AG04449 (cell line): ENCODE data around the gene CASK.
"Not testable (repeated sequence)": the region's sequence is repeated elsewhere in the genome, so short reads cannot be mapped to it uniquely, and the experiment has no call there.

Experiments used
- CTCF ChIA-PET: fragments of 350-600 bp; formaldehyde crosslinking; extraction: SDS; loops from one replicate; lab custom pipeline; 2021; ENCODE audit warnings: antibody characterized with exemption; lab: Yijun Ruan, JAX
- POLR2A ChIA-PET: fragments of 400-600, 350-600 bp; formaldehyde crosslinking; extraction: SDS; loops from one replicate; lab custom pipeline; 2020; ENCODE audit warnings: antibody characterized with exemption, inconsistent platforms; lab: Yijun Ruan, JAX
- DNase-seq: peaks from one replicate; pipeline ENCODE4 v3.0.0-alpha.2; 2010; ENCODE audit warnings: low read depth, low spot score
- H3K4me3 ChIP-seq: 2 replicates; pipeline ENCODE4 v1.5.1; 2011; ENCODE audit warnings: low read depth, mild to moderate bottlenecking, control low read depth, low read length
- CTCF ChIP-seq: IDR thresholded peaks from one replicate; pipeline ENCODE4 v1.5.1; 2011; ENCODE audit warnings: mild to moderate bottlenecking, moderate library complexity, low read length, control low read depth, inconsistent platforms; ENCODE audit not compliant: insufficient read depth; ENCODE audit errors: missing control alignments

CASK gene

GRCh38 chrX:41688835-41689234, 234.5 kb downstream of the CASK start, which contains the start of gene GPR34:
GPR34 (plus strand) TSS chrX:41688973; CDS start chrX:41695634, 6,661 bp downstream.
- ChIA-PET CTCF (no interaction called here), POLR2A (no interaction called here)
- TF ChIP-seq CTCF = no peak
- no peak within 1 kb of the TSS for H3K4me3 ChIP-seq
- DNase-seq = no peak

- CTCF ChIA-PET = no interaction called here
- POLR2A ChIA-PET = no interaction called here
These were observed 235.2 kb downstream of the CASK start for GRCh38 chrX:41688156-41688555.

GRCh38 chrX:41686788-41687187, 236.6 kb downstream of the CASK start:
- ChIA-PET CTCF (no interaction called here), POLR2A (no interaction called here)
- no peak overlapping the region for H3K4me3 ChIP-seq
- TF ChIP-seq CTCF = no peak
- DNase-seq = no peak

More at GRCh38 chrX:41688156-41688555, 235.2 kb downstream of the CASK start:
- H3K4me3 ChIP-seq = no peak overlapping the region
- TF ChIP-seq CTCF = no peak
- no peak for DNase-seq

- DNase-seq = no peak
- ChIA-PET POLR2A (no interaction called here), CTCF (no interaction called here)
- H3K4me3 ChIP-seq = no peak overlapping the region
- no peak for TF ChIP-seq CTCF
These were observed 238.4 kb downstream of the CASK start for GRCh38 chrX:41684940-41685339.

- H3K4me3 ChIP-seq = no peak overlapping the region
- TF ChIP-seq CTCF = no peak
- CTCF ChIA-PET = no interaction called here
- POLR2A ChIA-PET = no interaction called here
- DNase-seq = no peak
These were observed 239.2 kb downstream of the CASK start for GRCh38 chrX:41684138-41684537.

GRCh38 chrX:41677183-41678060, 245.9 kb downstream of the CASK start:
- ChIA-PET CTCF (no interaction called here), POLR2A (no interaction called here)
- no peak for DNase-seq

GRCh38 chrX:41676361-41676760, 247.0 kb downstream of the CASK start:
- POLR2A ChIA-PET, CTCF ChIA-PET, DNase-seq, H3K4me3 ChIP-seq: not testable (repeated sequence)

More at GRCh38 chrX:41677183-41678060, 245.9 kb downstream of the CASK start:
- TF ChIP-seq CTCF = no peak
- H3K4me3 ChIP-seq = no peak overlapping the region
